Measurements from ENCODE around the gene IL1RL2.

GRCh38 chr2:102168026-102168771 lies 18.6 kb upstream of the IL1RL2 start:
- TF ChIP-seq, protein P1, sequence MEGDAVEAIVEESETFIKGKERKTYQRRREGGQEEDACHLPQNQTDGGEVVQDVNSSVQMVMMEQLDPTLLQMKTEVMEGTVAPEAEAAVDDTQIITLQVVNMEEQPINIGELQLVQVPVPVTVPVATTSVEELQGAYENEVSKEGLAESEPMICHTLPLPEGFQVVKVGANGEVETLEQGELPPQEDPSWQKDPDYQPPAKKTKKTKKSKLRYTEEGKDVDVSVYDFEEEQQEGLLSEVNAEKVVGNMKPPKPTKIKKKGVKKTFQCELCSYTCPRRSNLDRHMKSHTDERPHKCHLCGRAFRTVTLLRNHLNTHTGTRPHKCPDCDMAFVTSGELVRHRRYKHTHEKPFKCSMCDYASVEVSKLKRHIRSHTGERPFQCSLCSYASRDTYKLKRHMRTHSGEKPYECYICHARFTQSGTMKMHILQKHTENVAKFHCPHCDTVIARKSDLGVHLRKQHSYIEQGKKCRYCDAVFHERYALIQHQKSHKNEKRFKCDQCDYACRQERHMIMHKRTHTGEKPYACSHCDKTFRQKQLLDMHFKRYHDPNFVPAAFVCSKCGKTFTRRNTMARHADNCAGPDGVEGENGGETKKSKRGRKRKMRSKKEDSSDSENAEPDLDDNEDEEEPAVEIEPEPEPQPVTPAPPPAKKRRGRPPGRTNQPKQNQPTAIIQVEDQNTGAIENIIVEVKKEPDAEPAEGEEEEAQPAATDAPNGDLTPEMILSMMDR (conservative IDR thresholded peaks at IDR 0.05 in 1 of 2, IDR thresholded peaks at IDR 0.05 in 1 of 2; ENCODE audit: low read depth in 1 of 2, low read length in 2 of 2), result no peak
- no peak for TF ChIP-seq EZH2 (IDR thresholded peaks at IDR 0.05; ENCODE audit: low read length, missing control alignments)

All from fibroblast of lung (primary cell).